Measurements from ENCODE around the gene CACNA1A. TPM values are rescaled to one million over a fixed set of nuclear protein-coding genes. Genes with fewer than 3 reads are reported as not detected.
"Not testable (repeated sequence)": the region's sequence is repeated elsewhere in the genome, so short reads cannot be mapped to it uniquely, and the experiment has no call there.

The CACNA1A gene
- total RNA-seq, 1 donor from 2014 or later: 0.52 TPM

- Histone ChIP-seq H3K4me3 (ENCODE audit: low read length in 3 of 3) (no peak overlapping the region), H3K9me3 (ENCODE audit: control insufficient read depth in 3 of 3, low read length in 3 of 3) (no peaks in the 10 kb centered on the region), H3K27me3 (ENCODE audit: control insufficient read depth in 3 of 3, insufficient read depth in 3 of 3, low read length in 3 of 3) (peaks cover 0 to 10% (median 10%) of the 10 kb centered on the region in 3 donors), H3K4me1 (ENCODE audit: control insufficient read depth in 3 of 3, insufficient read depth in 3 of 3, low read length in 3 of 3) (no peaks in the 10 kb centered on the region), H3K36me3 (ENCODE audit: control insufficient read depth in 3 of 3, insufficient read depth in 3 of 3, low read length in 3 of 3) (no peaks in the 10 kb centered on the region), H3K9ac (ENCODE audit: low read depth in 1 of 3, low read length in 3 of 3) (peak overlapping the region in 1 of 3 donors; percentile 3), H3K27ac (ENCODE audit: low read depth, low read length) (no peak overlapping the region)
Observed at GRCh38 chr19:13210941-13211340, 295.3 kb downstream of the CACNA1A start.

GRCh38 chr19:13210339-13210775 is 295.9 kb downstream of the CACNA1A start:
- Histone ChIP-seq H3K9me3 (ENCODE audit: control insufficient read depth in 3 of 3, low read length in 3 of 3) (no peaks in the 10 kb centered on the region), H3K36me3 (ENCODE audit: control insufficient read depth in 3 of 3, insufficient read depth in 3 of 3, low read length in 3 of 3) (no peaks in the 10 kb centered on the region), H3K4me1 (ENCODE audit: control insufficient read depth in 3 of 3, insufficient read depth in 3 of 3, low read length in 3 of 3) (no peaks in the 10 kb centered on the region), H3K27ac (ENCODE audit: low read depth, low read length) (no peak overlapping the region), H3K4me3 (ENCODE audit: low read length in 3 of 3) (no peak overlapping the region), H3K9ac (ENCODE audit: low read depth in 1 of 3, low read length in 3 of 3) (peak overlapping the region in 1 of 3 donors; percentile 3), H3K27me3 (ENCODE audit: control insufficient read depth in 3 of 3, insufficient read depth in 3 of 3, low read length in 3 of 3) (peaks cover 0 to 10% (median 5%) of the 10 kb centered on the region in 3 donors)

- H3K27ac ChIP-seq (ENCODE audit: low read depth, low read length): no peak overlapping the region
- no peak overlapping the region for H3K9ac ChIP-seq (ENCODE audit: low read depth in 1 of 3, low read length in 3 of 3)
- H3K4me3 ChIP-seq (ENCODE audit: low read length in 3 of 3): no peak overlapping the region
- no peaks in the 10 kb centered on the region for H3K4me1 ChIP-seq (ENCODE audit: control insufficient read depth in 3 of 3, insufficient read depth in 3 of 3, low read length in 3 of 3)
- H3K9me3 ChIP-seq (ENCODE audit: control insufficient read depth in 3 of 3, low read length in 3 of 3): no peaks in the 10 kb centered on the region
- H3K27me3 ChIP-seq (ENCODE audit: control insufficient read depth in 3 of 3, insufficient read depth in 3 of 3, low read length in 3 of 3): peaks cover 0 to 10% (median 5%) of the 10 kb centered on the region in 3 donors
- no peaks in the 10 kb centered on the region for H3K36me3 ChIP-seq (ENCODE audit: control insufficient read depth in 3 of 3, insufficient read depth in 3 of 3, low read length in 3 of 3)
Observed at GRCh38 chr19:13209484-13210338, 296.6 kb downstream of the CACNA1A start.

- Histone ChIP-seq H3K4me1 (ENCODE audit: control insufficient read depth in 3 of 3, insufficient read depth in 3 of 3, low read length in 3 of 3) (no peaks in the 10 kb centered on the region), H3K9me3 (ENCODE audit: control insufficient read depth in 3 of 3, low read length in 3 of 3) (no peaks in the 10 kb centered on the region), H3K36me3 (ENCODE audit: control insufficient read depth in 3 of 3, insufficient read depth in 3 of 3, low read length in 3 of 3) (no peaks in the 10 kb centered on the region), H3K9ac (ENCODE audit: low read depth in 1 of 3, low read length in 3 of 3) (peak overlapping the region in 1 of 3 donors; percentile 16), H3K4me3 (ENCODE audit: low read length in 3 of 3) (peak overlapping the region in 2 of 3 donors; percentile 38 to 40), H3K27ac (ENCODE audit: low read depth, low read length) (no peak overlapping the region), H3K27me3 (ENCODE audit: control insufficient read depth in 3 of 3, insufficient read depth in 3 of 3, low read length in 3 of 3) (peaks cover 0 to 10% (median 5%) of the 10 kb centered on the region in 3 donors)
Observed at GRCh38 chr19:13208672-13209483, 297.4 kb downstream of the CACNA1A start.

- no peaks in the 10 kb centered on the region for H3K36me3 ChIP-seq (ENCODE audit: control insufficient read depth in 3 of 3, insufficient read depth in 3 of 3, low read length in 3 of 3)
- peaks cover 0 to 9% (median 3%) of the 10 kb centered on the region in 3 donors for H3K27me3 ChIP-seq (ENCODE audit: control insufficient read depth in 3 of 3, insufficient read depth in 3 of 3, low read length in 3 of 3)
- peak overlapping the region; percentile 24 to 62 (median 40) for H3K4me3 ChIP-seq (ENCODE audit: low read length in 3 of 3)
- H3K4me1 ChIP-seq (ENCODE audit: control insufficient read depth in 3 of 3, insufficient read depth in 3 of 3, low read length in 3 of 3): no peaks in the 10 kb centered on the region
- peak overlapping the region; percentile 66 for H3K27ac ChIP-seq (ENCODE audit: low read depth, low read length)
- no peaks in the 10 kb centered on the region for H3K9me3 ChIP-seq (ENCODE audit: control insufficient read depth in 3 of 3, low read length in 3 of 3)
- H3K9ac ChIP-seq (ENCODE audit: low read depth in 1 of 3, low read length in 3 of 3): peak overlapping the region; percentile 21 to 66 (median 23)
Observed at GRCh38 chr19:13207846-13208671, 298.2 kb downstream of the CACNA1A start.

GRCh38 chr19:13207237-13207845 is 298.9 kb downstream of the CACNA1A start:
- Histone ChIP-seq H3K27me3 (ENCODE audit: control insufficient read depth in 3 of 3, insufficient read depth in 3 of 3, low read length in 3 of 3) (peaks cover 0 to 6% (median 0%) of the 10 kb centered on the region in 3 donors), H3K9me3 (ENCODE audit: control insufficient read depth in 3 of 3, low read length in 3 of 3) (no peaks in the 10 kb centered on the region), H3K4me3 (ENCODE audit: low read length in 3 of 3) (peak overlapping the region in 2 of 3 donors; percentile 20 to 22), H3K4me1 (ENCODE audit: control insufficient read depth in 3 of 3, insufficient read depth in 3 of 3, low read length in 3 of 3) (no peaks in the 10 kb centered on the region), H3K9ac (ENCODE audit: low read depth in 1 of 3, low read length in 3 of 3) (peak overlapping the region in 2 of 3 donors; percentile 23 to 66), H3K36me3 (ENCODE audit: control insufficient read depth in 3 of 3, insufficient read depth in 3 of 3, low read length in 3 of 3) (no peaks in the 10 kb centered on the region), H3K27ac (ENCODE audit: low read depth, low read length) (peak overlapping the region; percentile 66)

- Histone ChIP-seq H3K4me3 (ENCODE audit: low read length in 3 of 3) (no peak overlapping the region), H3K27ac (ENCODE audit: low read depth, low read length) (no peak overlapping the region), H3K36me3 (ENCODE audit: control insufficient read depth in 3 of 3, insufficient read depth in 3 of 3, low read length in 3 of 3) (no peaks in the 10 kb centered on the region), H3K4me1 (ENCODE audit: control insufficient read depth in 3 of 3, insufficient read depth in 3 of 3, low read length in 3 of 3) (no peaks in the 10 kb centered on the region), H3K9ac (ENCODE audit: low read depth in 1 of 3, low read length in 3 of 3) (peak overlapping the region in 1 of 3 donors; percentile 23), H3K9me3 (ENCODE audit: control insufficient read depth in 3 of 3, low read length in 3 of 3) (no peaks in the 10 kb centered on the region), H3K27me3 (ENCODE audit: control insufficient read depth in 3 of 3, insufficient read depth in 3 of 3, low read length in 3 of 3) (peaks cover 0 to 6% (median 0%) of the 10 kb centered on the region in 3 donors)
Observed at GRCh38 chr19:13206587-13206986, 299.7 kb downstream of the CACNA1A start.

GRCh38 chr19:13202112-13202511 is 304.2 kb downstream of the CACNA1A start:
- H3K9me3 ChIP-seq (ENCODE audit: control insufficient read depth in 3 of 3, low read length in 3 of 3); H3K4me1 ChIP-seq (ENCODE audit: control insufficient read depth in 3 of 3, insufficient read depth in 3 of 3, low read length in 3 of 3); H3K36me3 ChIP-seq (ENCODE audit: control insufficient read depth in 3 of 3, insufficient read depth in 3 of 3, low read length in 3 of 3); H3K27ac ChIP-seq (ENCODE audit: low read depth, low read length); H3K9ac ChIP-seq (ENCODE audit: low read depth in 1 of 3, low read length in 3 of 3); H3K4me3 ChIP-seq (ENCODE audit: low read length in 3 of 3); H3K27me3 ChIP-seq (ENCODE audit: control insufficient read depth in 3 of 3, insufficient read depth in 3 of 3, low read length in 3 of 3): not testable (repeated sequence)

GRCh38 chr19:13198634-13199033 is 307.6 kb downstream of the CACNA1A start:
- no peaks in the 10 kb centered on the region for H3K4me1 ChIP-seq (ENCODE audit: control insufficient read depth in 3 of 3, insufficient read depth in 3 of 3, low read length in 3 of 3)

More at GRCh38 chr19:13198634-13199033, 307.6 kb downstream of the CACNA1A start:
- H3K9me3 ChIP-seq (ENCODE audit: control insufficient read depth in 3 of 3, low read length in 3 of 3): no peaks in the 10 kb centered on the region
- H3K27ac ChIP-seq (ENCODE audit: low read depth, low read length): no peak overlapping the region
- no peak overlapping the region for H3K9ac ChIP-seq (ENCODE audit: low read depth in 1 of 3, low read length in 3 of 3)
- H3K27me3 ChIP-seq (ENCODE audit: control insufficient read depth in 3 of 3, insufficient read depth in 3 of 3, low read length in 3 of 3): no peaks in the 10 kb centered on the region
- H3K4me3 ChIP-seq (ENCODE audit: low read length in 3 of 3): no peak overlapping the region
- H3K36me3 ChIP-seq (ENCODE audit: control insufficient read depth in 3 of 3, insufficient read depth in 3 of 3, low read length in 3 of 3): no peaks in the 10 kb centered on the region

All from skeletal muscle tissue (tissue), 4 donors.